A549 (cell line): ENCODE results near the gene MAPT. TPM values are rescaled to one million over a fixed set of nuclear protein-coding genes. Genes with fewer than 3 reads are reported as not detected.

ENCODE experiments used
- ATAC-seq, 2 experiments: fragments of 200-7000 bp in 1 of 2; fragments of >200 bp in 1 of 2; cut with Nextera tagmentation in 1 of 2; cut with Tn5 transposase in 1 of 2; 3 replicates each; pipeline versions ENCODE4 v1.8.0 to v1.9.1; 2018 to 2020; ENCODE audit warnings: mild to moderate bottlenecking in 1 of 2, moderate library complexity in 1 of 2
- CTCF ChIA-PET: fragments of 300-600 bp; sonication (Branson Sonifier 250); formaldehyde crosslinking; extraction: SDS; loops from one replicate; lab custom pipeline; 2021; ENCODE audit warnings: antibody characterized with exemption, inconsistent platforms; lab: Yijun Ruan, JAX
- POLR2A ChIA-PET: fragments of 350-600 bp; formaldehyde crosslinking; extraction: SDS; loops from one replicate; lab custom pipeline; 2021; ENCODE audit warnings: antibody characterized with exemption, inconsistent platforms; lab: Yijun Ruan, JAX
- DNase-seq, 2 experiments: peaks; one replicate each; pipeline versions ENCODE4 v3.0.0 to v3.0.0-alpha.2; 2011 to 2016; ENCODE audit warnings: low read depth in 1 of 2, low spot score in 1 of 2
- FAIRE-seq: peaks from 2 replicates; lab custom pipeline; 2011; peaks lifted over from hg19 to GRCh38; lab: Jason Lieb, UNC
- H3K27ac ChIP-seq, 2 experiments: fragments of >200 bp; sonication (Bioruptor Twin); formaldehyde crosslinking; 3 replicates each; pipeline ENCODE4 v1.5.1; 2016 to 2017
- H3K4me1 ChIP-seq: fragments of >200 bp; sonication (Bioruptor Twin); formaldehyde crosslinking; 3 replicates; pipeline ENCODE4 v1.6.1; 2016
- H3K4me2 ChIP-seq: fragments of >200 bp; sonication (Bioruptor Twin); formaldehyde crosslinking; 3 replicates; pipeline ENCODE4 v1.6.1; 2016
- H3K4me3 ChIP-seq: fragments of >200 bp; sonication (Bioruptor Twin); formaldehyde crosslinking; 3 replicates; pipeline ENCODE4 v1.5.1; 2016
- H3K9me3 ChIP-seq: fragments of >200 bp; sonication (Bioruptor Twin); formaldehyde crosslinking; 3 replicates; pipeline ENCODE4 v1.6.1; 2016
- ATOH8 ChIP-seq: fragments of 250-450 bp; sonication (Bioruptor Pico); IDR thresholded peaks from 2 replicates; pipeline ENCODE4 v1.5.0; 2020; ENCODE audit warnings: low read depth, mild to moderate bottlenecking, moderate library complexity
- CBX2 ChIP-seq: fragments of 200-600 bp; sonication (generic); IDR thresholded peaks from 2 replicates; pipeline ENCODE4 v1.6.1; 2016; ENCODE audit warnings: low read depth, mild to moderate bottlenecking, borderline replicate concordance
- EHF ChIP-seq: fragments of 250-450 bp; sonication (Bioruptor Pico); IDR thresholded peaks from 2 replicates; pipeline ENCODE4 v1.5.0; 2020; ENCODE audit warnings: mild to moderate bottlenecking
- ELK1 ChIP-seq: fragments of 150-350 bp; IDR thresholded peaks from 2 replicates; pipeline ENCODE4 v1.6.1; 2014; ENCODE audit warnings: low read depth, mild to moderate bottlenecking, low read length
- EP300 ChIP-seq, 2 experiments: fragments of >200 bp; sonication (Bioruptor Twin); formaldehyde crosslinking; IDR thresholded peaks; 2 replicates in 1 of 2; 3 replicates in 1 of 2; pipeline ENCODE4 v1.6.1; 2016 to 2017
- ESRRA ChIP-seq: fragments of 150-350 bp; IDR thresholded peaks from 2 replicates; pipeline ENCODE4 v1.6.1; 2014; ENCODE audit warnings: mild to moderate bottlenecking, low read length, borderline replicate concordance
- FOSL2 ChIP-seq, 2 experiments: fragments of 450-650 bp in 1 of 2; fragments of >200 bp in 1 of 2; sonication (Bioruptor Twin) in 1 of 2; formaldehyde crosslinking; IDR thresholded peaks; 2 replicates each; pipeline versions ENCODE4 v1.5.0 to v1.6.1; 2016 to 2020; ENCODE audit warnings: mild to moderate bottlenecking in 1 of 2, moderate library complexity in 1 of 2
- FOXS1 ChIP-seq: fragments of 250-450 bp; sonication (Bioruptor Pico); IDR thresholded peaks from 2 replicates; pipeline ENCODE4 v1.5.0; 2020; ENCODE audit warnings: mild to moderate bottlenecking, moderate library complexity
- HMGXB4 ChIP-seq: fragments of 250-450 bp; sonication (Bioruptor Pico); IDR thresholded peaks from 2 replicates; pipeline ENCODE4 v1.5.0; 2021; ENCODE audit warnings: mild to moderate bottlenecking, moderate library complexity, borderline replicate concordance
- HOXB5 ChIP-seq: fragments of 250-450 bp; sonication (Bioruptor Pico); IDR thresholded peaks from 2 replicates; pipeline ENCODE4 v1.5.0; 2020; ENCODE audit warnings: mild to moderate bottlenecking, moderate library complexity
- JUNB ChIP-seq: fragments of >200 bp; sonication (Bioruptor Twin); formaldehyde crosslinking; IDR thresholded peaks from 2 replicates; pipeline ENCODE4 v1.6.1; 2016
- KDM5A ChIP-seq: fragments of 200-600 bp; sonication (generic); IDR thresholded peaks from 2 replicates; pipeline ENCODE4 v1.6.1; 2016; ENCODE audit warnings: antibody characterized with exemption, mild to moderate bottlenecking
- MAFK ChIP-seq: fragments of 450-650 bp; IDR thresholded peaks from 2 replicates; pipeline ENCODE4 v1.6.1; 2014; ENCODE audit not compliant: partially characterized antibody
- MYC ChIP-seq: IDR thresholded peaks from 2 replicates; pipeline ENCODE4 v1.6.1; 2012; ENCODE audit warnings: mild to moderate bottlenecking, inconsistent platforms, low read length, improper control_type of control experiment, borderline replicate concordance
- NFE2L2 ChIP-seq: fragments of 150-350 bp; conservative IDR thresholded peaks from 2 replicates; pipeline ENCODE4 v1.6.1; 2014; ENCODE audit warnings: low read length
- NPAS2 ChIP-seq: fragments of 250-450 bp; sonication (Bioruptor Pico); IDR thresholded peaks from 2 replicates; pipeline ENCODE4 v1.8.0; 2022; ENCODE audit warnings: mild to moderate bottlenecking, moderate library complexity, borderline replicate concordance
- RAD21 ChIP-seq, 2 experiments: fragments of >200 bp in 1 of 2; sonication (Bioruptor Twin) in 1 of 2; formaldehyde crosslinking in 1 of 2; IDR thresholded peaks in 1 of 2; conservative IDR thresholded peaks in 1 of 2; 2 replicates in 1 of 2; 3 replicates in 1 of 2; pipeline ENCODE4 v1.6.1; 2012 to 2018; ENCODE audit warnings: inconsistent platforms in 1 of 2
- RCOR1 ChIP-seq: fragments of 150-350 bp; IDR thresholded peaks from 2 replicates; pipeline ENCODE4 v1.6.1; 2014; ENCODE audit warnings: antibody characterized with exemption, low read length, low read depth
- RNF2 ChIP-seq: fragments of 200-600 bp; sonication (generic); IDR thresholded peaks from 2 replicates; pipeline ENCODE4 v1.6.1; 2016; ENCODE audit warnings: low read depth, mild to moderate bottlenecking, antibody characterized with exemption, moderate library complexity, borderline replicate concordance
- USF2 ChIP-seq: fragments of 450-650 bp; IDR thresholded peaks from 2 replicates; pipeline ENCODE4 v1.6.1; 2014; ENCODE audit warnings: antibody characterized with exemption
- ZC3H11A ChIP-seq: fragments of 450-650 bp; IDR thresholded peaks from 2 replicates; pipeline ENCODE4 v1.6.1; 2014; ENCODE audit warnings: antibody characterized with exemption, mild to moderate bottlenecking
- ZNF302 ChIP-seq: fragments of 250-450 bp; sonication (Bioruptor Pico); IDR thresholded peaks from 2 replicates; pipeline ENCODE4 v1.9.0; 2021; ENCODE audit warnings: inconsistent platforms, mild to moderate bottlenecking, moderate library complexity
- ZSCAN20 ChIP-seq: fragments of 250-450 bp; sonication (Bioruptor Pico); IDR thresholded peaks from 2 replicates; pipeline ENCODE4 v1.8.0; 2022; ENCODE audit warnings: mild to moderate bottlenecking, moderate library complexity
- WGBS: methylation state at CpG from one replicate; pipeline ENCODE4 v1.1.6; 2017; ENCODE audit errors: missing lambda C conversion rate; 5-methylcytosine and 5-hydroxymethylcytosine counted together
- polyA plus RNA-seq, 4 experiments: library from polyadenylated mRNA; depleted of rRNA in 3 of 4; stranded (reverse); fragments of >200 nt; fragmentation: RNase III in 1 of 4; extraction: RNeasy Plus Mini Kit Qiagen cat#74134 plus additional on column Dnase treatment in 1 of 4; gene quantifications; 2 replicates in 3 of 4; 3 replicates in 1 of 4; pipeline ENCODE4 v1.2.3, GENCODE V29; 2011 to 2017

The MAPT gene
- polyA plus RNA-seq, 2 of the 4 experiments (the other 2 are of a cell fraction), result 1.2 to 1.6 TPM

GRCh38 chr17:46023783-46024388, 129.5 kb downstream of the MAPT start:
- H3K27ac ChIP-seq, result no peak overlapping the region
- H3K4me1 ChIP-seq, result no peaks in the 10 kb centered on the region
- no peak for FAIRE-seq
- TF ChIP-seq KDM5A, result no peak
- no peak for TF ChIP-seq ZC3H11A
- no peak for TF ChIP-seq ELK1
- TF ChIP-seq ESRRA, result no peak
- no peak for TF ChIP-seq ATOH8 (CRISPR knock-in tag)
- TF ChIP-seq USF2, result no peak
- no peak for TF ChIP-seq HMGXB4 (CRISPR knock-in tag)
- TF ChIP-seq CBX2, result no peak
- TF ChIP-seq EHF (CRISPR knock-in tag), result no peak
- TF ChIP-seq RCOR1, result no peak
- ChIA-PET CTCF (interaction anchor here (1.0 to 4.3 kb wide), 7 partner anchors 14 to 189 kb away, joined by 3 to 19 read pairs (median 3); partner anchors contain the start of gene KANSL1), POLR2A (no interaction called here)
- no peak for DNase-seq
- H3K4me2 ChIP-seq, result no peak overlapping the region
- no peaks in the 10 kb centered on the region for H3K9me3 ChIP-seq
- WGBS, result 96% methylated on average over 24 of the region's 24 CpGs
- ATAC-seq, result no peak
- no peak overlapping the region for H3K4me3 ChIP-seq

GRCh38 chr17:46024590-46024989, 130.2 kb downstream of the MAPT start:
- no peak for DNase-seq
- Histone ChIP-seq H3K27ac (no peak overlapping the region), H3K4me1 (no peaks in the 10 kb centered on the region), H3K4me2 (no peak overlapping the region), H3K4me3 (no peak overlapping the region), H3K9me3 (no peaks in the 10 kb centered on the region)
- ChIA-PET CTCF (interaction anchor here (1.2 to 4.3 kb wide), 2 partner anchors 15 to 21 kb away, joined by 3 to 19 read pairs; no protein-coding TSS in a partner anchor), POLR2A (no interaction called here)
- TF ChIP-seq NFE2L2, result no peak
- TF ChIP-seq ZSCAN20, result no peak
- TF ChIP-seq ZC3H11A, result no peak
- no peak for TF ChIP-seq KDM5A
- TF ChIP-seq FOSL2 (IDR thresholded peaks at IDR 0.05), result no peak
- no peak for TF ChIP-seq FOSL2 (CRISPR knock-in tag; IDR thresholded peaks at IDR 0.05)
- TF ChIP-seq RAD21 (conservative IDR thresholded peaks at IDR 0.05 in 1 of 2, IDR thresholded peaks at IDR 0.05 in 1 of 2), result no peak
- no peak for TF ChIP-seq JUNB
- TF ChIP-seq HOXB5, result no peak
- TF ChIP-seq EP300 (IDR thresholded peaks at IDR 0.05), result no peak
- no peak for TF ChIP-seq NPAS2 (CRISPR knock-in tag)
- TF ChIP-seq ZNF302 (CRISPR knock-in tag), result no peak
- no peak for TF ChIP-seq RNF2
- no peak for TF ChIP-seq MAFK
- TF ChIP-seq MYC, result no peak
- TF ChIP-seq FOXS1 (CRISPR knock-in tag), result no peak
- no peak for FAIRE-seq
- WGBS, result 85% methylated on average over 9 of the region's 14 CpGs
- ATAC-seq, result no peak
